Middle frontal gyrus (tissue), 1 donor: Measurements from ENCODE around the gene TSPAN2.

ENCODE experiments used
- DNase-seq: peaks from one replicate; pipeline ENCODE4 v3.0.0-alpha.2; 2015; ENCODE audit warnings: low spot score; ENCODE audit errors: extremely low spot score

Gene TSPAN2

DNA sequence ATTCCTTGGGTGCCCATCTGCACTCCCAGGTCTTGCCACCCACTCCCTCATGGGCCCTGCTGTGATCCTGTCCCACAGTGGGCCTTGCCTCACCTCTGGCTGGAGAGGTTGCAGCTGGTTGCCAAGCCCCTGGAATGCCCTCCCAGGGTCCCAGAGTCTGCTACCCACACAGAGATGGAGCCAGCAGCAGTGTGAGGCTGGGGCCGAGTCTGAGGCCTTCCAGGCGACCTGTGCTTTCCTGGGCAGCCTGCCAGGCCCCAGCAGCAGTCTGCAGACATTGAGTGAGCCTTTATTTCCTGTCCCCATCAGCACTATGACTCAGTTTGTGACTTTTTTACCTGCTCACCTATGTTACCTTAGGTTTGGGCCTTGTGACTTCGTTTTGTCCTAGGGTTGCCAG lies 25.0 kb upstream of the TSPAN2 start:
- DNase-seq: no peak

DNA sequence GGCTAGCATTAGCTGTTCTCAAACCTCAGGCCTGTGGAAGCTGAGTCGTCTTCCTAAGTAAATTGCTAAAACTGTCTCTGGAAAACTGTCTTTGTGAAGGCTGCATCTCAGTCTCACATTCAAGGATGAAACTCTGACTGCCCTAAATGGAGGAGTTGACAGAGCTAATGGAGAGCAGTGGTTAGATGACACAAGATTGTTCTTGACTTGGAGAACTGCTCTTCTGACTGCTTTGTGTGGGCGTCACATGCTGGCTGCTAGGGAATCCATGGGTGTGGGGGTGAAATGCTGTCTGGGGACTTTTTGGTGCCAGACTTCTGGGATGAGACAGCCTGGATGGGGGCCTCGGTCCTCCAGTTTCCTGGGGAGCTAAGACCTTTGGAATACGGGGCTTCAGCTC lies 24.5 kb upstream of the TSPAN2 start:
- DNase-seq: no peak

- DNase-seq: no peak
Observed at GRCh38 chr1:115112496-115113375, 23.4 kb upstream of the TSPAN2 start.

- DNase-seq: no peak
Observed at GRCh38 chr1:115107516-115108260, 18.4 kb upstream of the TSPAN2 start.

DNA sequence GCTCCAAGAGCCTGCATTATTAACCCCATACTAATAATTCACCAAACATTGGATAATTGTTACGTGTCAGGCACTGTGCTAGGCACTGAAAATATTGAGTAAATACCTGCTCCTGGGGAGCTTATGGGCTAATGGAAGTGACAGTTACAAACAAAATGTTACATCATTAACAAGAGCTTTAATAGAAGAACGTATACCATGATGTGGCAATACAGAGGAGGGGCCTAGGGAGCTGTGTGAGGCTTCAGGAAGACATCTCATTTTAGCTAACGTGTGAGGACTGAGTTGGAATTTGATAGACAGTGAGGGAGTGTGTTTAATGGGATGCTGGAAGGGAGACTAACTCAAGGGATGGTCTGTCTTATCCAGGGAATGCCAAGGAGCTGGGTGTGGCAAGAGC lies 16.5 kb upstream of the TSPAN2 start:
- DNase-seq: no peak

- no peak for DNase-seq
Observed at GRCh38 chr1:115099693-115100050, 10.4 kb upstream of the TSPAN2 start.

DNA sequence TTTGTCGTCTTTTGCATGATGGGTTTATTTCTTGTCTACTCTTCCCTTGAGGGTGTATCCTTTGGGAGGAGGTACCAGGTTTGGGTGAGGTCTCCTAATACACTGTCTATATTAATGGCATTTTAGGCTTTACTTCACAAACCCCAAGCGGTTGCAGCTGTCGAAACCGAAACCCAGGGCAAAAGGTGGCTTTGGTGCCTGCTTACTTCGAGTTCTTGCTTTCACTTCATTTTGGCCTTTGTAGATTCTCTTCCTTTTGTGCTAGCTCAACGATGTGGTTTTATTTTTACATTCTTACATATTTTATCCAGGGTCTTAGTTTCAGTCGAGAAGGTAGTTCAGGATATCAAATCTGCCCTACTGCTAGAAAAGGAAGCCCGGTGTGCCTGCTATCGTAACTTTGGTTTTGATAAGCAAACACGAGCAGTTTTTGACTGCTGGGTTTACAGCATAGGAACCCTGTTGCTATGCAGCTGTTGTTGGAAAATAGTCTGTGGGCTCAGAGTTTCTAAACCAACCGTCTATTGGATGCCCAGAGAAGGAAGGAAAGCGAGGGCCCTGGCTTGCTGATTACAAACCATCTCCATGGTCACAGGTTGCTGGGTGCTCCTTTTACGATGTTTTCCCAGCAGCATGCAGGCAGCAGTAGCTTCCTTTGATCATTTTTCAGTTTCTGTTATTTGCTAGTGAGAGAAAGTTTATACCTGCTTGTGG lies 9.8 kb upstream of the TSPAN2 start:
- DNase-seq: no peak

GRCh38 chr1:115092175-115092574 lies 2.9 kb upstream of the TSPAN2 start:
- DNase-seq: no peak

DNA sequence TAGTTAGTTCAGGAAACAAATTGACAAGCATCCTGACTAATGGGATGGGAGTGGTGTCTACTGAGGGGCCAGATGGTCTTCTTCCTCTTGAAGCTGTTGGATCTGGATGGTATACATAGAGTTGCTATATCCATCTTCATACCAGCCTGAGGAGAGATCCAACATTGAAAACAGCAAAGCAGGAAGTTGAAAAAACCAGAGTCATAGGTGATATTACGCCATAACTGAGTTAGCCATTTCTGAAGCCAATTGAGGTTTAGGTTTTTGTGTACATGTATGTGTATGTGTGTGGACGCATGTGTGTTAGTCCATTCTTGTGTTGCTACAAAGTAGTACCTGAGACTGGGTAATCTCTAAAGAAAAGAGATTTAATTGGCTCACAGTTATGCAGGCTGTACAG lies 2.3 kb upstream of the TSPAN2 start:
- no peak for DNase-seq

GRCh38 chr1:115090956-115091355 lies 1.7 kb upstream of the TSPAN2 start:
- DNase-seq: no peak

DNA sequence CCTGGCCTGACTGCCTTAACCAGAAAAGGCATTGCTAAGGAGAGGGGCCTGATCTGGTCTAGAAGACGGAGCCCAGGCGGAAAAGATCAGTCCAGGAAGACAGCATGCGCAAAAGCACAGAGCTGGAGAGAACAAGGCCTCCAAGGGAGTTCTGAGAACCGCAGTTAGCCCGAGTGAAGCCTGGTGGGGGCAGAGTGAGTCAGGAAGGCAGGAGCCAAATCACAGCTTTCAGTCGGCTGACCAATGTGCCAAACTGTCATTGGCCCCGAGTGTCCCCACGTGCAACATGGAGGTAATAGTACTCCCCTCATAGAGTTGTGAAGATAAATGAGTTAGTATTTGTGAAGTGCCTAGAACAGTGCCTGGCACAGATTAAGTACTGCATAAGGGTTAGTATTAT lies 1.2 kb upstream of the TSPAN2 start:
- no peak for DNase-seq

GRCh38 chr1:115090186-115090490 lies 835 bp upstream of the TSPAN2 start:
- no peak for DNase-seq

DNA sequence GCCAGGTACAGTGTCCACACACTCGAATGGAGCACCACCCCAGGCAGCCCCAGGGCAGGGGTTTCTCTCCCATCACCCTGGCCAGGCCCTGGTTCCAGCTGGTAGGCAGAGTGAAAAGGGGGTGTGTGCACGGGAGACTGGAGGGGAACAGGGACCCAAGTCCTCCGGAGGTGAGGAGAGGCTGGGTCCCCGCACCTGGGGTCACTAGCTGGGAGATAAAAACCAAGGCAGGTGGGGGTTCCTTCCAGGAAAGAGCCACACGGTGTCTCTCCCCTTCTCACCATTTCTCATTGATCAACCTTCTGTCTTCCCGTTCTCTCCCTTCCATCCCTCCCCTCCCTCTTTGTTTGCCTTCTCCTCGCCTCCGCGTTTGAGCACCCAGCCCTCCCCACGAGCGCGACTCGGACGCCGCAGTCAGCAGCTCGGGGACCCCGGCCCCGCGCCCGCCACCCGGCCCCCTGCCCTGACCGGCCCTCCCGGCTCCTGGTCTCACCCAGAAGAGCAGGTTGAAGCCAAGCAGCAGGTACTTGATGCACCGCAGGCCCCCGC lies 358 bp downstream of the TSPAN2 start:
- DNase-seq: no peak

DNA sequence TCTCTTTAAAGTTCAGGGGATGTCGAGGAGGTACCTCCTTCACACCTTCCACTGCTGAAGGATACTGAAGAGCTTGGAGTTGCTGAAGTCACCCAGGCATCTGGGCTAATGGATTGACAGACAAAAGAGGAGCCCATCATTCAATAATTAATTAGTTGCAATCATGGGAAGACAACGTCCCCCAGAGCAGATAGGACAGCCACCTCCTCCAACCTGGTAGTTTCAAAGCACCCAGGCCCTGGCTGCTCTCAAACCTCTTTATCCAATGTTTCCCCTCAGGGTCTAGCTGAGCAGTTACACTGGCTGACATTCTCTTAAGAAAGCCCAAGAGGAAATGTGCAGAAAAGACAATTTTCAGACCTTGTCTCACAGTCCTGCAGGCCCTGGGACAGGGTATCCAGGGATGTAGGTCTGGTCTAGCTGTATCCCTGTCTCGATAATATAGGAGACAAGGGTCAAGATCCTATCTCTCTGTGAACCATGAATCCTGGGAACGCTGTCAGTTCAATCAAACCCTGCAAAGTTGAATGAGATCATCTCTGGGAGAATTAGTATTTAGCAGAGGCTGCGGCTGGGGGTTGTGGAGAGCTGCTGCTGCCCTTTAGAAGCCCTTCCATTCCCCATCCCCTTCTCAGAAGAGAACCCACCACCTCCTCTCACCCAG lies 1.1 kb downstream of the TSPAN2 start:
- DNase-seq: no peak

DNA sequence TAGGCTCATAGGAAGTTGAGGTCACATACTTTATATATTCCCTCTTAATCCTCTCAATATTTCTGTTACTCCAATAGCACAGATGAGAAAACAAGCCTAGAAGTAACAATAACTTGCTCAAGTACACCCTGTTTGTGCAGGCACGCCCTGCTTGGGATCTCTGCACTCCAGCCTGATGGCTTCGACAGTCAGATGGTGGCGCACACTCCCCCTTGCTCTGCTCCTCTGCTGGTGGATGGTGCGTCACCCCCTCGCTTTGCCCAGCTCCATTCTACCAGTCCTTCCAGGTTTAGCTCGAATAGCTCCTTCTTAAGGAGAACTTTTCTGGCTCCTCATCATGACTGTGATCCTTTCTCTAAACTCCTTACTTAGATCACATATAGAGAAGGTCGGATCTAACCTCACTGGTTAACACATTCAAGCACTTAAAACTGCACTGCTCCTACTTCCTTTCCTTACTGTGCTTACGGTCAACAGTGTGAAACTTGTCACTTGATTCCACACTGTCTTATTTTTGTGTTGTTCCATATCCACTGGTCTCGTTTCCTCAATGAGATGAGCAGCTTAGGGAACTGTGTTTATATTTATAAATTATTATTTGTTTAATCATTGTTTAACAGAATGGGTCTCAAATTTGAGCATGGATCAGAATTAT lies 3.0 kb downstream of the TSPAN2 start:
- DNase-seq: no peak

DNA sequence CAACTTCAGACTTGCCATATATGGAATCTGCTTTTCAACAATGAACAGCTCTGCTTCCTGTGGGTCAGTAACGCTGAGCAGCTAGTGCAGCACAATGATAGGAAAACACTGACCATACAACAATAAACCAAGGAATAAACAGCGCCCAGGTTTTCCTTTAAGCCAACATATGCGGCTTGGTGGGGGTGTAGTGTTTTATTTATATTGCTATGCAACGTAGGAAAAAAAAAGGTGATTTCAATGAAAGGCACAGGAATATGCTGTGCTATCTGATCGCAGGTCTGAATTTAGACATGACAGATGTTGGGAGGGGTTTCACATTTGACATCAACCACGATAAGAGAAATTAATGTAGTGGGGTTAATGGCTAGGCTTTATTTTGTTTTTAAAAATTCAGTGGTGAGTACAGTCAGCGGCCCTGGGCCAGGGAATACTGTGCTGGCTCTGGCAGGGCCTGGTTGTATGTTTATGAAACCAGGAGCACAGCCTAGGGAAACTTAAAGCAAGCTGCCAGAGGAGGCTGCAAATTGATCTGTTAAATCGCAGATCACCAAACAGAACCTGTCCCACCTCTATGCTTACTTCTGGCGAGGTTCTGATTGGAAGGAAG lies 4.3 kb downstream of the TSPAN2 start:
- no peak for DNase-seq

DNA sequence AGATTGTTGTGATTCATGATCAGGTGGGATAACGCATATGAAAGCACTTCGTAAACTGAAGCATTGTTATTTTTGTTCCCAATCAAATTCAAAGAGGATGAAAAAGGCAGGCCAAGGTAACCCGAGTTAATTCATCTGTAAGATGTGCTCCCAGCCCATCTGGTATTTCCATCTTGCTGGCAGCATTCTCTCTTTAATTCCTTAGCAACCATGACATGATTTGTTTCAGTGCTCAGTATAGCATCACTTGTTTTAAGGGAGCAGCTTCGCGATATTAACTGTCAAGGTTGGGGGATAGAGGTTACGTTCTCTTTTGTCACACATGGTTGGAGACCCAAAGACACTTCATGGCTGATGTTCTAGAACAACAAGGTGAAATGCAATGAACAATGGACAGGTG lies 6.4 kb downstream of the TSPAN2 start:
- DNase-seq: no peak

DNA sequence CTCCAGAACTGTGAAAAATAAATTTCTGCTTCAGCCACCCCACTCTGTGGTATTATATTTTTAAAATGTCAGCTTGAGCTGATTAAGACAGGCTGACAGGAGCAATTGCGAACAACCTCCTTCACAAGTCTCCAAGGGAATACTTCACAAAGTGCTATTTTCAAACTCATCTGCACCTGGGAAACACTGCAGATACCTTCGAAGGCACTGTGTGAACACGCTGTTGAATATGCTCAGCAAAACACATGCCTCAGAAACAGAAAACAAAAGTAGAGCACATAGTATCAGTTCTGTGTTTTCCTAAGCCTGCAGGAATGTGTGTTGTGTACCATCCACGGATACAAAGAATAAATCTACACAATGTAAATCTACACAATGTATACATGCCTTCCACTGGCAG lies 10.6 kb downstream of the TSPAN2 start:
- no peak for DNase-seq

GRCh38 chr1:115077984-115078330 lies 11.3 kb downstream of the TSPAN2 start:
- DNase-seq: no peak

GRCh38 chr1:115077286-115077983 lies 11.9 kb downstream of the TSPAN2 start:
- no peak for DNase-seq
